SKM-1 treated with dmso at 0.1 percent for 144 hours (cell line): ENCODE data around the gene OOSP3.
"Not testable (repeated sequence)": the region's sequence is repeated elsewhere in the genome, so short reads cannot be mapped to it uniquely, and the experiment has no call there.

Experiments used
- DNase-seq: peaks from one replicate; lab custom pipeline; 2025; ENCODE audit not compliant: unreplicated experiment; lab: John Stamatoyannopoulos, UW

OOSP3 gene

DNA sequence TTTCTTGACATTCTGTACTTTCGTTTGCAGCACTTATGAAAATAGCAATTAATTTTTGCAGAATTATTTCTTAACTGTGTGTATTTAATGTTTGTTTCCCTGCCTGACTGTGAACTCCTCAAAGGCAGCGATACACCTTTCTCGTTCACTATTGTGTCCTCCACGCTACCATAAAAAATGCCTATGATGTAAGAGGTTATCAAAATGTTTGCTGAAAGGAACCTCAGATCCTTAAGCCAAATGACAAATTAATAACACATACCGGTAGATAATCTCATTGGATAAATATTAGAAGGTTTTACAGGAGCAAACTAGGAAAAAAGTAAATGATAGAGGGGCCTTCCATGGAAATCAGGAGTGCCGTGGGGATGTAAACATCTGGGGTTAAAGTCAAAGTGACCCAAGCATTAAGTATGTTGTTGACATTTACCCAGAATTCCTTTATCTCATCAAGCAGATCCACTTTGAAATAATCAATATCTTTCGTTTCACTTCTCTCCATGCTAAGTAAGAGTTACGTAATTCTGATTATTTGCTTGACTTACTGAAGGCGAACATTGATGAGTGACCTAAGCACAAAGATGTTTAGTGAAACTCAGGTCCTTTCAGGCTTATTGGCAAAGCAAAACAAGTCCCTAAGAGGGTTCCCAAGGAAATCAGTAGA is 2.6 kb upstream of the OOSP3 start:
- no peak for DNase-seq

DNA sequence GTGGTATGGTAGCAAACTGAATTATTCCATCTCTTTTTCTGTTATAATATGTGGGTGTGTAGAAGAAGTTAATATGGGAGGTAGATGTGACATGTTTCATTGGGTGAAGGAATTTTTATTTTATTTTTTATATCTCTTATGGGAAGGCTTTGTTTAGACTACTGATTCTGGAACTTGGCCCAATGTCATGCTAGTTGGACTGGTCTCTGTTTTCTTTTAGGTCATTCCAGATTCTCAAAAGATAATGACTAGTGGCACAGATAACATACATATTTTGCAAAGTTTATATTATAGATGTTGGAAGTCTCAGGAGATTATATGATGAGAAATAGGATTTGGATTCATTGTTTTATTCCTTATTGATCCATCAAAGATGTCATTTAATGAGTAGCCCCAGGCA is 1.3 kb upstream of the OOSP3 start:
- no peak for DNase-seq

DNA sequence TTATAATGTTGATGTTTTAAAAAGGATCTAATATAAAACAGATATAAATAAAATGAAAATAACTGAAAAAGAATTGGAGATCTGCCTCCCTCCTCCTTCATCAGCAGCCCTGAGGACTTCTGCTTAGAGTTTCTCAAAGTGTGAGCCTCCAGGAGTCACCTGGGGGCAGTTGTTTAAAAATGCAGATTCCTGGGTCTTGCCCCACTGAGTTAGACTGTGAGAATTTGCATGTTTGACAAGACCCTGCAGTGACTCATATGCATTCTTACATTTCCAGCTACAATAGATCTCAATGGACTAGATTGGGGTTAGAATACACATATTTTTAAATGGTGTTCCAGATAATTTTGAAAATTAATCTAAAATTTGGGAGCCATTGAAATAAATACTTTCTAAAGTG is 798 bp upstream of the OOSP3 start:
- no peak for DNase-seq

DNA sequence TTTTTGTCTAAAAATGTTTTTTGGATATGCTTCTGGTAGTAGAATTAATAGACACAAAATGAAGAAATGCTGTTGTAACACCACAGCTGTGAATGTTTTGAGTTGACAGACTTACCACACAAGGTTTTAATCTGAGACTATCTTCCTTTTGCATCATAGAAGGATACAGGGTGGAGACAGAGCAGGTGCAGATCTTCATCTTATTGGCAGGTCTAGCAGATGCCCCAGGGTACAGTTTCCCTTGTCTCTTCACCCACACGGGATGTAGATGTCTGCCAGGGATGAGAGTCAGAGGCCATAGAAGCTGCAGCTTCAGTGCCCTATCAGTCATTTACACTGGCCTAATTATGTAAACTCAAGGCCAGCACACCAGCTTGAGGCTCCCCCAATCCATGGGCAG is 985 bp downstream of the OOSP3 start:
- DNase-seq, result no peak

DNA sequence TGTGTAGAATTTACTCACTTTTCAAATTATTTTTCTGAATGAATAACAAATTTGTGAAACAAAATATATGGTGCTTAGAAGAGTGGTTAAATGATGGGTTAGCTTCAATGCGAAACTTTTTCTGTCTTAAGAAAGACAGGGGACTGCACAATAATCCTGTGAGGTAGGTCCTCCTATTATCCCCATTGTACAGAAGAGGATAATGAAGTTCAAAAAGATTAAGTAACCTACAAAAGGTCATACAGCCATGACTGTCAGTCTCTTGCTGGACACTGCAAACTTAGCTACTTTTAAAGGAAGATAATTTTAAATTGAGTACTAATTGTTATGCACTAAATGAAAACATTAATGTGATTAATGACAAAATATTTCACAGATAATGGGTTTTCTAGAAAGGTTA is 5.0 kb downstream of the OOSP3 start:
- DNase-seq, result no peak

DNA sequence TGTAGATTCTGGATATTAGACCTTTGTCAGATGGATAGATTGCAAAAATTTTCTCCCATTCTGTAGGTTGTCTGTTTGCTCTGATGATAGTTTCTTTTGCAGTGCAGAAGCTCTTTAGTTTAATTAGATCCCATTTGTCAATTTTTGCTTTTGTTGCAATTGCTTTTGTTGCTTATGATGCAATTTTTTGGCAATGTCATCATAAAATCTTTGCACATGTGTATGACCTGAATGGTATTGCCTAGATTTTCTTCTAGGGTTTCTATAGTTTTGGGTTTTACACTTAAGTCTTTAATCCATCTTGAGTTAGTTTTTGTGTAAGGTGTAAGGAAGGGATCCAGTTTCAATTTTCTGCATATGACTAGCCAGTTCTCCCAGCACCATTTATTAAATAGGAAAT is 8.6 kb downstream of the OOSP3 start:
- DNase-seq, result not testable (repeated sequence)

DNA sequence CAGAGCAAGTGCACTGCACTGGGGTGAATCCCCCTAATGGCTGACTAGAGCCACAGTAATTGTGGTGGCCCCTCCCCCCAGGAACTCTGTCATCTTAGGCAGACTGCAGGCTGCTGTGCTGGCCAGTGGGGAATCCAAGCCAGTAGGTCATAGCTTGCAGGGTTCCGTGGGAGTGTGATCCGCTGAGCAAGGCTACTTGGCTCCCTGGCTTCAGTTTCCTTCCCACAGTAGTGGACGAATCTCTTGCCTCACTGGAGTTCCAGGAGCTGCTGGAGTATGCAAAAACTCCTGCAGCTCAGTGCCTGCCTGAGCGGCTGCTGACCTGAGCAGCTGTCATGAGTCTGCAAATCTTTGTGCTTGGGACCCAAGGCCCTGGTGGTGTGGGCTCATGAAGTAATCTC is 13.2 kb downstream of the OOSP3 start:
- no peak for DNase-seq

DNA sequence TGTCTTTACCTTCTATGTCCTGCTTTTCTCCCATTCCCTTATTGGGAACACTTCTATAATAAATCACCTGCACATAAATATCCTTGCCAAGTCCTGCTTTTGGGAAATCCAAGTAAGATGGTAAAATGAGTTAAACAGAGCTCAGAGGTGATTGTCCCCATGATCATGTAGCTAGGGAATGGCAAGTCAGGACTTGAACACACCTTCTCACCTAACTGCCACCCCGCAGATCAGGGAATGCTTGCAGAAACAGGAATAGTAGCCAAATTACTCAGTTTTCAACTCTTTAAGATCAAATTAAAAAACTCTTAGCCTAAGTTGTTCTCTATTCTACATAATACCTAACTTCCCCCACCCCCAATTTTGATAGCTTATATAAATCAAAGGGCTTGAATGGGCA is 16.0 kb downstream of the OOSP3 start:
- no peak for DNase-seq

DNA sequence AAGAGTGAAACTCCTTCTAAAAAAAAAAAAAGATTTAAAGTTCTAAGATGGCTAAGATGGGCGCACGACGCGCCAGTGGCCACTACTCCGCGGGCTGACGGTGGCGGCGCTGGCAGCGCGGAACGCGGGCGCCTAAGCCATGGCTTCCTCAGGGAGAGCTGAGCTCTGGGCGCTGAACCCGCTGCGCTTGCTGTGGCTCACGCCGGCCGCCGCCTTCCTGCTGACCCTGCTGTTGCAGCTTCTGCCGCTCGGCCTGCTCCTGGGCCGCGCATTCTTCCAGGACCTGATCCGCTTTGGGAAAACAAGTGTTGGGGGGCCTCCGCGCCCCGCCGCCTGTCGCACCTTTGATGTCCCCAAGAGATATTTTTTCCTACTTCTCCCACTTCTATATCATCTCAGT is 19.5 kb downstream of the OOSP3 start:
- DNase-seq, result no peak

DNA sequence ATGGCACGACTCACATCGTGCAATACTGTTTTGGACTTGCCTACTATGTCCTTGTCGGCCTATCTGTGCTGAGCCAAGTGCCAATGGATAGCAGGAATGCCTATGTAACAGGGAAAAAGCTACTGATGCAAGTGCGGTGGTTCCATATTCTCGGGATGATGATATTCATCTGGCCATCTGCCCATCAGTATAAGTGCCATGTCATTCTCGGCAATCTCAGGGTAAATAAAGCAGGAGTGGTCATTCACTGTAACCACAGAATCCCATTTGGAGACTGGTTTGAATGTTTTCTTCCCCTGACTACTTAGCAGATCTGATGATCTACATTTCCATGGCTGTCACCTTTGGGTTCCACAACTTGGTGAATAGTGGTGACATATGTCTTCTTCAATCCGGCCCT is 20.1 kb downstream of the OOSP3 start:
- DNase-seq, result no peak

DNA sequence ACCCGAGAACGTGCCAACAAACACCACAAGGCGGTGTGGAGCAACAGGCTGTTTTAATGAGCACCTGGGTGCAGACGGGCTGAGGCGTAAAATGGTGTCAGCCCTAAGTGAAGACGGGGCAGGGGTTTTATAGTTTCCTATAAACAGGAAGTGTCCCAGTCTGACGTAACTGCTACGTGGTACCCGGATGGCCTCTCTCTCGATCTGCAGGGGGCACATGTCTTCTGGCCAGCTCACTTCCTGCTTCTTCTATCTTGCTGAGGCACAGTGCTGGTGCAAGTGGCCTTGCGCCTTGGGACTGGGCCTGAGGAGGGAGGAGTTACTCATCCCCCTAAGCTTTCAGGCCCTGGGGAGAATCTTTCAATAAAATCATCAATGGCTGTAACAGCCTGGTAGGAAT is 20.9 kb downstream of the OOSP3 start:
- DNase-seq, result peak; percentile 1

DNA sequence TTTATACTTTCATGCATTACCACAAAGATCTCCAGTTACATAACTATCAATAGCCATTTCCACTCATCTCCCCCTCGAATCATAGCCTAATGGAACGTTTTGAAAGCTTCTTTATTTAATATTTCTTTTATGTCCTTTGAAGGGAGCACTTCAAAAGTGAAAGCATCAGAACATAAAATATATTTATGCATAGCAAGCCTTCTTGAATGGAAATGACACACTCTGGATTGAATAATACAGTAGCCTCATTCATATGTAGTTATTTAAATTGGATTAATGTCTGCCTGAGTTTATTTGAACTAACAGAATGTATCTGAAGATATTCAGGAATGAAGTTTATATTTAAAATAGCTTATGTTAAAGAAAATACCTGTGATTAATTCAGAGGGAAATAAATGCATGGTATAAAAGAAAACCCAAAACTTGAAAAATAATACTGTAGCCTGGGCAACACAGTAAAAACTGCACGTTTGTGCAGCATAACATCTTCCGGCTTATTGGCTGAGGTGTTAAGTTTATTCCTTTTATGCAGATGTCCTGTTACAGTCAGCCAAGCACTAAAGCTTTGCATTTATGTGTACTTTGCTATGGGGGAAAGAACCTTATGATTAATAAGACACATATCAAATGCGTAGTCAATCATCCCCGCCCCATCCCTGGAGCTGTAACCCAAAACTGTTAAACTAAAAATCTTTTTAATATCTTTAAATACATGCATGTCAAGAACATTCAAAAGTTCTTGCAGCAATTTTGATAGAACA is 22.0 kb downstream of the OOSP3 start:
- DNase-seq, result no peak

DNA sequence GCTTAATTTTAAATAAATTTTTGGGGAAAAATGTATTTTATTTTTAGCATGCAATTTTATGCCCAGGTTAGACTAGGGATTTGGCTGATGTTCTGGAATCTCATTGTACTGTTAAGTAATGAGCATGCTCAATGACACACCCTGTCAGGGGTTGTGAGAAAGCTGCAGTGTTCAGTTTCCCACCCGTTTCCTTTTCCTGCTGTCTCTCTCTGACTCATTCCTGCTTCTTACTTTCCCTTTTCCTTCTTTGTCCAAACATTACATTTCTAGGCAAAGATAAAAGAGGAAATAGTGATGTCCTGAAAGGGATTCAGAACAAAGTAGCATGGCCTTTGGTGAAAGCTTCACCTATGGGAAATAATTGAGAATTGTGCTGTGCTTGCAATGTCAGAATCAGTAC is 22.7 kb downstream of the OOSP3 start:
- no peak for DNase-seq

DNA sequence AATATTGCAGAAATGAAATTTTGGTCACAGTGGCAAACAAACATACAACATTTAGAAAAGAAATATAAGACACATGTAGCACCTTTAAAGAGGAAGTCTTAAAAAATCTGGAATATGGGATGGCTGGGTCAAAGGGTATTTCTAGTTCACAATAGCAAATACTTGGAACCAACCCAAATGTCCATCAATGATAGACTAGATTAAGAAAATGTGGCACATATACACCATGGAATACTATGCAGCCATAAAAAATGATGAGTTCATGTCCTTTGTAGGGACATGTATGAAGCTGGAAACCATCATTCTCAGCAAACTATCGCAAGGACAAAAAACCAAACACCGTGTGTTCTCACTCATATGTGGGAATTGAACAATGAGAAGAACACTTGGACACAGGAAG is 25.0 kb downstream of the OOSP3 start:
- not testable (repeated sequence) for DNase-seq

DNA sequence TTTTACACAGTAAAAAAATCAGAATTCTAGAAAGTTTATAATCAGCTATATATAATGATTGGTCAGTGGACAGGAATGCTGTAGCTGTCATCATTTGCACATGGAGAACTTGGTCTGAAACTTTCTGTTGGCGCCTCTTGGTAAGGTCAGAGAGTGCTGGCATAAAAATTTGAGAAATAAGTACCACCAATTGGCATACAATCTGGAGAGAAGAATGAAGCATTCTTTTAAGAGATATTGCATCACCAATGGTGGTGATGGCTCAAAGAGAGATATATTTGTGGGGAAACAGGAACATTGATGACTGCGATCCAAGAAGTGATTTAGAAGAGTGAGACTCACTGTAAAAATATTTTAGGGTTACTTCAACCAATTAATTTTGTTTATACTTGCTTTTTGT is 39.9 kb downstream of the OOSP3 start:
- no peak for DNase-seq

DNA sequence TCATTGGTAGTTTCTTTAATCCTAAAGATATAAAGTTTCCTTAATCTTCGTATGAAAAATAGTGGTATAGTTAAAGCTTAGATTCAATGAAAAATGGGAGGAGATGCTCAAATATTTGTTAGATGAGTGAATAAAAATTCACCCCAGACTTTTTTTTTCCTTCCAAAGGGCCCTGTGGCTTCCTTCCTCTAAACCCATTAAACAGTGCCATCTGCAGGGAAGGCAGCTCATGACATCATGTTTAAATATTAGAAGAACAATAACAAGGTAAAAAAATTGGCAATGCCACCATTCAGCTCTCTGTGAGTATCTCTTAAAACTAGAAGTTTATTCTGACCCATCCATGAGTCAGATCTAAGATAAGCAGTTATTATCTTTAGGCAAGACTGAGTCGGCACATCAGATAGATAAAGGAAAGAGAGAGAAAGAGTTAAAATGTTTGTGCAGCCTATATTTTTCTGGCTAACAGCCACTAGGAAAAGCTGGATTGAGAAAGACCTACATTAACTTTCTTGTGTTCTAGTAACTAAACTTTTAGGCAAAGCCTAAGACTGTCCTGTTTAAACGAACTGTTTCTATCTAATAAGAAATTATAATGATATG is 40.5 kb downstream of the OOSP3 start:
- DNase-seq, result peak; percentile 42

DNA sequence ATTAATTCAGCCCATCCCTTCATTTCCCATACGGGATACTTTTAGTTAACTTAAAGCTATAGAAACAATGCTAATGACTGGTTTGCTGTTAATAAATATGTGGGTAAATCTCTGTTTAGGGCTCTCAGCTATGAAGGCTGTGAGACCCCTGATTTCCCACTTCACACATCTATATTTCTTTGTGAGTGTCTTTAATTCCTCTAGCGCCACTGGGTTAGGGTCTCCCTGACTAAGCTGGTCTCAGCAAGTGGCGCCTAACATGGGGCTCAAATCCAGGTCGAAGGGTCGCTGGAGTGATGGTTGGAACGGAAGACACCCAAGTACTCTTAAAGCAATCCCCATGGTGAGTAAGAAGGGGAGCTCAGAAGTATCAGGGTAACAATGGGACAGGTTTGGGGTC is 45.2 kb downstream of the OOSP3 start:
- no peak for DNase-seq

DNA sequence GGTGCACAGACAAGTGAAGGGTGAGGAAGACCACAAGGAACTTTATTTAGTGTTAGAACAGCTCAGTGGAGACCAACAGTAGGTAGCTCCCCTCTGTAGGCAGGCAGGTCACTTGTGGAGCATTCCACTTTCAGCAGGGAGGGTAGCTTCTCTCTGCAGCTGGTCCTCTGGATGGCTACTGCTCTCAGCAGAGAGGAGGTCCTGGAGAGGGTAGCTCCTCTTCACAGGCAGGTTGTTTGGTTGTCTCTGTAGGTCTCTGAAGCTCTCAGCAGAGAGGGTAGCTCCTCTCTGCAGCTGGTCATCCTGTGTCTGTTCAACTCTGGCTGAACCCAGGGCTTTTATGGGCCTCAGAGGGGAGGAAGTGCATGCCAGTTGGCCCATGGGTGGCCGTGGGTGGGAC is 53.1 kb downstream of the OOSP3 start:
- DNase-seq, result no peak

DNA sequence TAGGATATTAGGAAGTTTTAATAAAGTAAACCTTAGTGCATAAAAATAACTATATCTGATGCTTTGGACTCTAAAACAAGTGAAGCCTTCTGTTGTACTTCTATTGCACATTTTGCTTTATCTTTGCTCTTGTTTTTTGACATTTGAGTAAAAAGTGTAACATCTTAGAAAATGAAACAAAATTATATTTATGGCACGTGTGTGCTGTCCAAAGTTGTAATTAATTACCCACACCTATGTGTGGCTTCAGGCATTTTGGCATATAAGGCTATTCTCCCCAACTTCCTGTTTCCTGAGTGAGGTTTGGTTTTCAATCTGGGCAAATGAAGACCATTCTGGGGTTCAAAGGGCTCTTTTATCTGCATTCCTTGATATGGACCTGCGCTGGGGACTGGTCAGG is 59.5 kb downstream of the OOSP3 start, which contains the start of gene OOSP1:
Gene OOSP1 (plus strand): TSS at position 301 of the 400 bp plus-strand sequence. CDS start 23 bp downstream, at position 324.
- no peak for DNase-seq

DNA sequence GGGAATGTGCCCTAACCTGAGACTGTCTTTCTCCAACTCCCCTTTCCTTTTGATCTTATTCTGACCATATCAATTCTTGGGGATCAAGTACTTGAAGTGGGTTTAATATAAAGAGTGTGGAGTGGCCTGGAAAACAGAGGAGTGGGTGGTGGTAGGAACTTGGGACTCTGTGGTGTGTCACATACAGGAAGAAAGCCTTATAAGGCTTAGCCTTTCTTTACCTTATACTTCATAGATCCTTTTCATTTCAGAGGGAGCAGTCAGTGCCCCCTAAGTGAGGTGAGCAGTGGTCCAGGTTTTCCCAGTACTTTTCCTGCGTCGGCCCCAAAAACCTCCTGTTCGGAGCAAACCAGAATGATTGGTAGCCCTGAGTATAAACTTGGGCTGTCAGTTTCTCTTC is 60.1 kb downstream of the OOSP3 start:
- no peak for DNase-seq

DNA sequence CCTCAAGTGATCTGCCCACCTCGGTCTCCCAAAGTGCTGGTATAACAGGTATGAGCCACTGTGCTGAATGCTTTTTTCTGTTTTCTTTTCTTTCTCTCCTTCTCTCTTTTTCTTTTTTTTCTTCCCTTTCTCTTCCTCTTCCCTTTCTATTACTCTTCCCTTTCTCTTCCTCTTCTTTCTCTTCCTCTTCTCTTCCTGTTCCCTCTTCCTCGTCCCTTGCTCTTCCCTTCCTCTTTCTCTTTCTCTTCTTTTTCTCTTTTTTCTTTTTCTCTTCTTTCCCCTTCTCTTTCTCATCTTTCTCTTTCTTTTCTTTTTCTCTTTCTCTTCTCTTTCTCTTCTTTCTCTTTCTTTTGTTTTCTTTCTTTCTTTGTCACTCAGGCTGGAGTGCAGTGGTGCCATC is 60.9 kb downstream of the OOSP3 start:
- DNase-seq, result no peak

DNA sequence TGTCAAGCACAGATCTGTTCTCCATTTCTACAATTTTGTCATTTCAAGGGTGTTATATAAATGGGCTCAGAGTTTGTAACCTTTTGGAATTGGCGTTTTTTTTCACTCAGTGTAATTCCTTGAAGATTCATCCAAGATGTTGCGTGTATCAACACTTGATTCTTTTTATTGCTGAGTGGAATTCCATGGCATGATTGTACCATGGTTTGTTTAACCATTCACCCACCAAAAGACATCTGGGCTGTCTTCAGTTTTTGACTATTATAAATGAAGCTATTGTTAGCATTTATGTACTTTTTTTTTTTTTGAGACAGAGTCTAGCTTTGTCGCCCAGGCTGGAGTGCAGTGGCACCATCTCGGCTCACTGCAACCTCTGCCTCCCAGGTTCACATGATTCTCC is 62.5 kb downstream of the OOSP3 start:
- DNase-seq, result no peak
